Neuronal stem cell (in vitro differentiated cells): Measurements from ENCODE around the gene CD79B.
"Not testable (repeated sequence)": the region's sequence is repeated elsewhere in the genome, so short reads cannot be mapped to it uniquely, and the experiment has no call there.

Experiments used
- DNase-seq: peaks from one replicate; pipeline ENCODE4 v3.0.0-alpha.2; 2013; ENCODE audit warnings: low spot score
- H2AFZ ChIP-seq: one replicate; pipeline ENCODE4 v1.6.1; 2013; ENCODE audit warnings: mild to moderate bottlenecking, low read length, inconsistent platforms
- H2AK5ac ChIP-seq: 2 replicates; pipeline ENCODE4 v1.6.1; 2013; ENCODE audit warnings: low read depth, mild to moderate bottlenecking, inconsistent platforms, low read length, moderate library complexity, mixed read lengths
- H2BK120ac ChIP-seq: 2 replicates; pipeline ENCODE4 v1.6.1; 2013; ENCODE audit warnings: low read depth, mild to moderate bottlenecking, inconsistent platforms, low read length, moderate library complexity, mixed read lengths
- H2BK12ac ChIP-seq: one replicate; pipeline ENCODE4 v1.6.1; 2013; ENCODE audit warnings: low read length, inconsistent platforms
- H2BK15ac ChIP-seq: 2 replicates; pipeline ENCODE4 v1.6.1; 2013; ENCODE audit warnings: mild to moderate bottlenecking, low read length, inconsistent platforms, mixed read lengths
- H2BK5ac ChIP-seq: one replicate; pipeline ENCODE4 v1.6.1; 2013; ENCODE audit warnings: inconsistent platforms, mild to moderate bottlenecking, low read length, moderate library complexity
- H3K14ac ChIP-seq: one replicate; pipeline ENCODE4 v1.6.1; 2013; ENCODE audit warnings: low read length, inconsistent platforms
- H3K18ac ChIP-seq: 2 replicates; pipeline ENCODE4 v1.6.1; 2013; ENCODE audit warnings: low read length, inconsistent platforms
- H3K23ac ChIP-seq: 2 replicates; pipeline ENCODE4 v1.6.1; 2013; ENCODE audit warnings: low read depth, mild to moderate bottlenecking, mixed read lengths, low read length, inconsistent platforms; ENCODE audit not compliant: poor library complexity
- H3K27ac ChIP-seq: replicated peaks from 3 replicates; pipeline ENCODE4 v1.5.1; 2013; ENCODE audit warnings: low read length, inconsistent platforms
- H3K27me3 ChIP-seq, 3 experiments: 2 replicates each; pipeline ENCODE4 v1.6.1; 2013; ENCODE audit warnings: low read length in 3 of 3, mild to moderate bottlenecking in 2 of 3, inconsistent platforms in 1 of 3, low read depth in 1 of 3, mixed read lengths in 1 of 3, moderate library complexity in 1 of 3; ENCODE audit not compliant: control insufficient read depth in 3 of 3, insufficient read depth in 3 of 3
- H3K36me3 ChIP-seq, 2 donors: replicated peaks in 1 of 2; 2 replicates each; pipeline ENCODE4 v1.6.1; 2013; ENCODE audit warnings: low read length in 2 of 2; ENCODE audit not compliant: control insufficient read depth in 2 of 2, insufficient read depth in 2 of 2
- H3K4ac ChIP-seq: 2 replicates; pipeline ENCODE4 v1.6.1; 2013; ENCODE audit warnings: inconsistent platforms, mild to moderate bottlenecking, low read length, moderate library complexity
- H3K4me1 ChIP-seq, 2 donors: 1 replicate in 1 of 2; 2 replicates in 1 of 2; pipeline ENCODE4 v1.6.1; 2013; ENCODE audit warnings: low read length in 2 of 2, low read depth in 1 of 2; ENCODE audit not compliant: control insufficient read depth in 2 of 2, insufficient read depth in 1 of 2
- H3K4me2 ChIP-seq: one replicate; pipeline ENCODE4 v1.6.1; 2013; ENCODE audit warnings: mild to moderate bottlenecking, low read length, inconsistent platforms; ENCODE audit not compliant: insufficient read depth, poor library complexity, severe bottlenecking
- H3K4me3 ChIP-seq, 2 donors: 2 replicates each; pipeline ENCODE4 v1.5.1; 2013; ENCODE audit warnings: low read length in 2 of 2, mild to moderate bottlenecking in 2 of 2, inconsistent platforms in 1 of 2, moderate library complexity in 1 of 2
- H3K79me1 ChIP-seq: one replicate; pipeline ENCODE4 v1.6.1; 2013; ENCODE audit warnings: low read depth, mild to moderate bottlenecking, inconsistent platforms, low read length, moderate library complexity
- H3K9ac ChIP-seq: one replicate; pipeline ENCODE4 v1.6.1; 2013; ENCODE audit warnings: mild to moderate bottlenecking, low read depth, low read length, inconsistent platforms; ENCODE audit not compliant: poor library complexity
- H3K9me3 ChIP-seq, 2 donors: replicated peaks in 1 of 2; 2 replicates each; pipeline versions ENCODE3 to v1.6.1; 2013; ENCODE audit warnings: low read length in 2 of 2, mild to moderate bottlenecking in 2 of 2, inconsistent platforms in 1 of 2, low read depth in 1 of 2, mixed read lengths in 1 of 2, moderate library complexity in 1 of 2; ENCODE audit not compliant: control insufficient read depth in 2 of 2, insufficient read depth in 1 of 2
- H4K8ac ChIP-seq: one replicate; pipeline ENCODE4 v1.6.1; 2013; ENCODE audit warnings: low read depth, mild to moderate bottlenecking, inconsistent platforms, low read length, moderate library complexity
- H4K91ac ChIP-seq: one replicate; pipeline ENCODE4 v1.6.1; 2013; ENCODE audit warnings: low read length, low read depth, mild to moderate bottlenecking, inconsistent platforms; ENCODE audit not compliant: poor library complexity
- WGBS, 2 donors: extraction: QIAGEN DNeasy Blood & Tissue Kit; methylation state at CpG; one replicate each; pipeline ENCODE4 v1.1.7; 2013; ENCODE audit warnings: missing lambda C conversion rate in 2 of 2, mixed read lengths in 1 of 2; ENCODE audit not compliant: insufficient read length in 2 of 2, insufficient replicate concordance in 1 of 2; ENCODE audit errors: extremely low coverage in 2 of 2; 5-methylcytosine and 5-hydroxymethylcytosine counted together

The CD79B gene

DNA sequence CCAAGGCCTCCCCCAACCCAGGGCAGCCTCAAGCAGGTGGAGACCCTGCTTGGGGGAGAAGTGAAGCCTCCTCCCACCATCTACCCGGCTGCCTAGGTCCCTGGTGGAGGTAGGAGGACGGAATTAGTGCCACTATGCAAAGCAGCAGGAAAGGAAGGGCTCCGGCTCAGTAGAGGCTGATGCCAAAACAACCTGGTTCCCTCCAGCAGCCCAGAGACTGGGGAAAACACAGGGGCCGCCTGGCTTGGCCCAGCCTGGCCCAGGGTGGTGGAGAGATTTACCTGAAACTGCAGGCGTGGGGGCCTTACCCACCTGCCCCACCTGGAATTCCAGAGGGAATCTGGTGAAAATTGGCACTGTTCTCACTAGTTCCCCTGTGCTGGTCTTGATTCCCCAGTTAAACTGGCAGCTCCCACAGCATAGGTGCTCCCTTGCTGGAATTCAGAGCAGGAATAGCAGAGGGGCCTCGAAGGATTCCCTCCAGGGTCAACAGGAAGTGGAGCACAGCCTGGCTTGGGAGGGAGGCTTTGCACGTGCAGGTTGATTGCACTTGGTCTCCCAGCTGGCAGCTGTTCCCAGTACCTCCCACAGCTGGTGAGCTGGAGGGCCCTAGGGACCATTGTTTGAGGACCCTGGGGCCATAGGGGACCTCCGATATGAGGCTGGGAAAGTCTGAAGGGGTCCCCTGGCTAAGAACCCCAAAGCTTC is 4.5 kb downstream of the CD79B start:
- no peak overlapping the region for H3K27ac ChIP-seq
- no peak overlapping the region for H2BK15ac ChIP-seq
- no peak overlapping the region for H3K4me2 ChIP-seq
- no peaks in the 10 kb centered on the region for H3K9me3 ChIP-seq
- no peak overlapping the region for H4K91ac ChIP-seq
- no peaks in the 10 kb centered on the region for H3K79me1 ChIP-seq
- no peak overlapping the region for H2BK5ac ChIP-seq
- no peak overlapping the region for H2AK5ac ChIP-seq
- no peak overlapping the region for H3K4ac ChIP-seq
- H3K18ac ChIP-seq: peak overlapping the region; percentile 28
- no peak overlapping the region for H4K8ac ChIP-seq
- H3K4me3 ChIP-seq: no peak overlapping the region
- no peak for DNase-seq
- peak overlapping the region; percentile 91 for H2BK120ac ChIP-seq
- no peak overlapping the region for H3K23ac ChIP-seq
- H3K27me3 ChIP-seq: peaks cover 0 to 4% (median 0%) of the 10 kb centered on the region in 3 experiments
- no peak overlapping the region for H3K14ac ChIP-seq
- no CpG with 5 or more reads among the region's 8 CpGs for WGBS, 2 donors
- no peak overlapping the region for H3K9ac ChIP-seq
- H3K36me3 ChIP-seq: no peaks in the 10 kb centered on the region
- H2AFZ ChIP-seq: no peak overlapping the region
- H2BK12ac ChIP-seq: no peak overlapping the region
- H3K4me1 ChIP-seq: peaks cover 2 to 10% of the 10 kb centered on the region in 2 donors

- Histone ChIP-seq H2BK5ac (no peak overlapping the region), H4K91ac (no peak overlapping the region), H3K9me3 (no peaks in the 10 kb centered on the region), H3K9ac (no peak overlapping the region), H4K8ac (no peak overlapping the region), H3K4ac (no peak overlapping the region), H2AK5ac (no peak overlapping the region), H3K23ac (no peak overlapping the region), H3K4me1 (peaks cover 0 to 7% of the 10 kb centered on the region in 2 donors), H2BK120ac (no peak overlapping the region), H3K18ac (no peak overlapping the region), H3K4me3 (no peak overlapping the region), H3K27ac (no peak overlapping the region), H3K79me1 (no peaks in the 10 kb centered on the region), H3K27me3 (peaks cover 0 to 4% (median 0%) of the 10 kb centered on the region in 3 experiments), H3K14ac (no peak overlapping the region), H2BK15ac (no peak overlapping the region), H2AFZ (no peak overlapping the region), H3K36me3 (no peaks in the 10 kb centered on the region), H3K4me2 (no peak overlapping the region), H2BK12ac (no peak overlapping the region)
- DNase-seq: no peak
- WGBS, 2 donors: no CpG with 5 or more reads among the region's 2 CpGs
These were observed 6.0 kb downstream of the CD79B start for GRCh38 chr17:63926164-63926563.

DNA sequence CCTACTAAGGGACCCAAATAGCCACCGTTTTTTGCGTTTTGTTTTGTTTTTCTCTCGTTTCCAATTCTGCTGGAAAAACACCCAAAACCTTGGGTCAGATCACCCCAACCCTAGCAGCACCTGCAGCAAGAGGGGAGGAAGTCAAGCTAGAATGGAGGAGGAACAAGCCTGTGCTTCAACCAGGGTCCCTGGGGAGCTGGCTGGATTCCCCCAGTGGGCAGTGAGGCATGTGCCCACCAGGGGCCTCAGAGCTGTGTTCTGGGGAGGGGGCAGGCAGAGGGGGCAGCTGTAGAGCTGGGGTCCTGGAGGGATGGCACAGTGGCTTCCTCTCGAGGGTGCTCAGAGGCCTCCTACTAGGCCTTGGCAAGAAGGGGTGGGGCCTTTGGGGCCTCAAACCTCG is 6.5 kb downstream of the CD79B start:
- H3K14ac ChIP-seq: peak overlapping the region; percentile 21
- no CpG with 5 or more reads among the region's 5 CpGs for WGBS, 2 donors
- H3K4ac ChIP-seq: no peak overlapping the region

GRCh38 chr17:63922402-63922801 is 9.7 kb downstream of the CD79B start:
- H2BK5ac ChIP-seq, H2BK15ac ChIP-seq, DNase-seq, H3K27ac ChIP-seq, H2BK120ac ChIP-seq, H2AK5ac ChIP-seq, H3K18ac ChIP-seq, H4K8ac ChIP-seq, H2BK12ac ChIP-seq, H3K4me1 ChIP-seq, H3K9ac ChIP-seq, H3K27me3 ChIP-seq, H2AFZ ChIP-seq, H3K4me3 ChIP-seq, H3K9me3 ChIP-seq, H3K14ac ChIP-seq, H3K4ac ChIP-seq, H3K4me2 ChIP-seq, H3K23ac ChIP-seq, H3K36me3 ChIP-seq, H3K79me1 ChIP-seq, H4K91ac ChIP-seq: not testable (repeated sequence)
- no CpG with 5 or more reads among the region's 9 CpGs for WGBS, 2 donors

More for the DNA sequence above, 6.5 kb downstream of the CD79B start:
- Histone ChIP-seq H3K79me1 (no peaks in the 10 kb centered on the region), H3K18ac (peak overlapping the region; percentile 76), H4K8ac (no peak overlapping the region), H2BK15ac (no peak overlapping the region), H2BK12ac (no peak overlapping the region), H2BK5ac (no peak overlapping the region), H3K23ac (peak overlapping the region; percentile 12), H2BK120ac (no peak overlapping the region), H3K9ac (no peak overlapping the region), H3K9me3 (no peaks in the 10 kb centered on the region), H3K4me2 (no peak overlapping the region), H3K4me1 (peaks cover 0 to 2% of the 10 kb centered on the region in 2 donors), H2AK5ac (peak overlapping the region; percentile 75), H2AFZ (no peak overlapping the region), H4K91ac (no peak overlapping the region), H3K4me3 (no peak overlapping the region), H3K27me3 (peaks cover 0 to 4% (median 0%) of the 10 kb centered on the region in 3 experiments), H3K36me3 (no peaks in the 10 kb centered on the region), H3K27ac (no peak overlapping the region)
- DNase-seq: no peak
